ENCODE data around the gene KCNAB1. TPM values are rescaled to one million over a fixed set of nuclear protein-coding genes. Genes with fewer than 3 reads are reported as not detected.

Gene KCNAB1
- total and polyA plus RNA-seq, 2 of the 8 experiments (the other 6 are each of a cell fraction or from before 2014, with no cell fraction given), result 0.51 to 2.3 TPM

DNA sequence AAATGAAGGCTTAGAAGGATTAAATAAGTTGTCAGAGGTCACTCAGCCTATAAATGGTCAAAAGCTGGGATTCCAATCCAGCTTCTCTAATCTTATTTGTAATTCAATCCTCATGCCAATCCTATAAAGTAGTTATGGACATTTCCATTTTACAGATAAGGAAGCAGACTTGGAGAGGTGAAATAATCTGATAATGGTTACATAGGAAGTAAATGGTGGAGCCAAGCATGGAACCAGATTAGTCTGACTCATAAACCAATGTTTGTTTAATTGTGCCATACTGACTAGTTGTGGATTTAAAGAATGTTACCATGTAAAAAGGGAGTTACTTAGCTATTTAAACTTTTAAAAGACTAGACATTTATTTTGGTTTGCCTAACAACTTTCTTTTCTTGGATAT is 59.7 kb downstream of the KCNAB1 start:
- Histone ChIP-seq H3K14ac (ENCODE audit: insufficient read length) (no peak overlapping the region), H4K5ac (ENCODE audit: insufficient read length, low read depth, low read length) (no peak overlapping the region), H3K27me3 (replicated peaks in 1 of 4; ENCODE audit: control insufficient read depth in 3 of 4, extremely low read depth in 1 of 4, insufficient read depth in 3 of 4, low read length in 3 of 4) (no peaks in the 10 kb centered on the region), H3K23ac (ENCODE audit: insufficient read length) (no peak overlapping the region), H3K9me3 (ENCODE audit: insufficient read depth in 2 of 2, low read depth in 1 of 2, low read length in 1 of 2) (no peaks in the 10 kb centered on the region), H3K4me1 (replicated peaks in 1 of 4; ENCODE audit: control insufficient read depth in 3 of 4, insufficient read depth in 4 of 4, low read length in 3 of 4) (no peaks in the 10 kb centered on the region), H3K79me2 (ENCODE audit: control insufficient read depth in 1 of 2, insufficient read depth in 2 of 2, low read length in 2 of 2) (no peaks in the 10 kb centered on the region), H2BK15ac (ENCODE audit: low read length) (no peak overlapping the region), H3K79me1 (ENCODE audit: low read depth, low read length) (no peaks in the 10 kb centered on the region), H3K9ac (replicated peaks in 1 of 4; ENCODE audit: extremely low read depth in 1 of 4, low read depth in 3 of 4, low read length in 3 of 4) (no peak overlapping the region), H4K20me1 (replicated peaks in 1 of 2; ENCODE audit: control insufficient read depth in 1 of 2, insufficient read depth in 2 of 2, low read length in 2 of 2) (no peaks in the 10 kb centered on the region), H3K36me3 (ENCODE audit: control insufficient read depth in 2 of 4, insufficient read depth in 4 of 4, low read length in 3 of 4) (no peaks in the 10 kb centered on the region), H4K8ac (ENCODE audit: extremely low read depth, insufficient read depth, low read length) (no peak overlapping the region), H3K23me2 (ENCODE audit: low read depth, low read length) (no peaks in the 10 kb centered on the region), H3K4ac (replicated peaks; ENCODE audit: insufficient read length, low read depth, low read length) (no peak overlapping the region), H3K4me3 (ENCODE audit: extremely low read depth in 1 of 4, insufficient read depth in 2 of 4, low read depth in 3 of 4, low read length in 4 of 4) (no peak overlapping the region), H2BK12ac (ENCODE audit: low read depth, low read length) (no peak overlapping the region), H3K4me2 (ENCODE audit: insufficient read depth in 1 of 2, low read depth in 2 of 2, low read length in 2 of 2) (no peak overlapping the region), H3K27ac (ENCODE audit: low read depth, low read length) (no peak overlapping the region), H2BK20ac (ENCODE audit: low read length) (no peak overlapping the region), H2BK5ac (ENCODE audit: low read depth, low read length) (no peak overlapping the region), H2BK120ac (replicated peaks; ENCODE audit: low read depth, low read length) (no peak overlapping the region), H2AK5ac (ENCODE audit: low read depth, low read length) (no peak overlapping the region), H4K91ac (replicated peaks; ENCODE audit: insufficient read length, low read length) (no peak overlapping the region), H2AFZ (ENCODE audit: low read length) (no peak overlapping the region), H3K18ac (ENCODE audit: extremely low read depth, low read length) (no peak overlapping the region), H3K56ac (replicated peaks; ENCODE audit: insufficient read length, low read depth, low read length) (no peak overlapping the region)
- CTCF ChIA-PET (ENCODE audit: partially characterized antibody), result interaction anchor here (0.6 to 1.2 kb wide), 4 partner anchors 18 to 414 kb away, joined by 3 to 4 read pairs (median 4); no protein-coding TSS in a partner anchor
- FAIRE-seq (no peak), DNase-seq (ENCODE audit: low read depth in 1 of 2, low spot score in 2 of 2) (no peak)
- POLR2A ChIA-PET (ENCODE audit: partially characterized antibody), result no interaction called here
- TF ChIP-seq SP1 (IDR thresholded peaks at IDR 0.05; ENCODE audit: low read depth, low read length) (no peak), RAD21 (IDR thresholded peaks at IDR 0.05 in 1 of 2, conservative IDR thresholded peaks at IDR 0.05 in 1 of 2; ENCODE audit: low read depth in 2 of 2, low read length in 2 of 2) (no peak), ASH2L (IDR thresholded peaks at IDR 0.05; ENCODE audit: low read length) (no peak)

Data from H1 (cell line).